KBM-7 (cell line): ENCODE results near the gene KDM1B.

Source experiments
- DNase-seq: peaks from one replicate; pipeline ENCODE4 v3.0.0-alpha.2; 2015
- in situ Hi-C: fragments of 300-500 bp; cut with MboI; formaldehyde crosslinking; loops from 2 replicates; pipeline ENCODE4 v1.14.3; 2020; ENCODE audit warnings: low sequenced_read_pairs, low pct_unique_long_range_greater_than_20kb, mixed read lengths

The KDM1B gene

DNA sequence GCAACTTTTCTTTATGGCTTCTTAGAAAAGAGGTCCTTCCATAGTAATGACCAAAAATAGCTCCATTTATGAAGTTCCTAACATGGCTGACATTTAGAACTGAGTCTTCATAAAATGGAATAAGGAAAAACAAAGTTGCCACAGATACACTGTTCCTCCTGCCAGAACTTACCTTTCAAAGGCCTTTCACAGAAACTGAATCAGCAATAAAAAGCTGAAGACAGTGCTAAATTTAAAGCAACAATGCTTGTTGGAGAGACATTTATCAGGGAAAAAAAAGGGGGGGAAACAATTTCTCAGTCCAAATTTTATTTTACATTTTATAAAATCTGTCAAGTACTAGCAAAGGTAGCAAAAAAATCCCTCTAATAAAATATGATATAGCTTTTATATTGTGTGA is 91.8 kb downstream of the KDM1B start:
- in situ Hi-C loops = no loop called here

DNA sequence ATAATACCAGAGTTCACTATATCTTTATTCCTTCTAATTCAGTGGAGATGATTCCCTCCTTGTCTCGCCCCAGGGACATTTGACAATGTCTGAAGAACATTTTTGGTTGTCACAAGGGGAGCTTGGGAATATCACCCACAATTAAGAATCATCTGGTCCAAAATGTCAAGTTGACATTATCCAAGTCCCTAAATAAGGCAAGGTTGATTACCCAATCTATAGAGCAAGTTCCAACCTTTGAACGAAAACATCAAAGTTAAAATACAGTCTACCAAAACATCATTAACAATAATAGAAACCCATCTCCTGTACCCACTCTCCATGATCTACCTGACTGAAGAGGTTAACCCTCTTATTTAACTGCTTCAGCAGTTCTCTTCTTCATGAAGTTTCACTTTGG is 93.5 kb downstream of the KDM1B start:
- in situ Hi-C loops = no loop called here

More for the DNA sequence above, 91.8 kb downstream of the KDM1B start:
- no peak for DNase-seq

DNA sequence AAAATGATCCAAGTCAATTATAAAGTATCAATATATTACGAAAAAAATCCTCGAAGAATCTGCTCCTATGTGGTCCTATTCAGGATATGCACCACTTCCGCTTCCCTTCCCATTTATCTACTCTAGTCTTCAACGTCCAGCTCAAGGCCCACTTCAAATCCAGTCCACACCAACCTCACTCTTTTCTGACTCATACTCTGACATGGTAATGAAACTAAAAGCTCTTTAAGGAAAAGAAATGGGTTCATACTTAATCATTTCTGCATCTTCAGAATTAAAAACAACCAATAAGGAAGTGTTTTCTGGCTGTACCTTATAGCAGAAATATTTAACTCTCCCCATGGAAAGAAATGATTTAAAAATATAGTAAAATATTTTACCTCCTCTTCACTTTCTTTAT is 94.0 kb downstream of the KDM1B start:
- no peak for DNase-seq
- in situ Hi-C loops = no loop called here

More for the DNA sequence above, 93.5 kb downstream of the KDM1B start:
- no peak for DNase-seq

DNA sequence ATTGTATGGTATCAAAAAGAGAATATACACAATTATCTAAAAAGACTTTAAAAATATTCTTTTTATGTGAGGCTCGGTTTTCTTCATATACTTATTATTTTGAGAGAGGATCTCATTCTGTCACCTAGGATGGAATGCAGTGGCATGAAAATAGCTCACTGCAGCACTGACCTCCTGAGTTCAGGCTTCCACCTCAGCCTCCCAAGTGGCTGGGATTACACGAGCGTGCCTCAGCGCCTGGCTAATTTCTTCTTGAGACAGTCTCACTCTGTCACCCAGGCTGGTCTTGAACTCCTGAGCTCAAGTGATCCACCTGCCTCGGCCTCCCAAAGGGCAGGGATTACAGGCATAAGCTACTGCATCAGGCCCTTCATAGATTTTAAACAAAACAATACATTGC is 98.4 kb downstream of the KDM1B start:
- in situ Hi-C loops = no loop called here
- no peak for DNase-seq

DNA sequence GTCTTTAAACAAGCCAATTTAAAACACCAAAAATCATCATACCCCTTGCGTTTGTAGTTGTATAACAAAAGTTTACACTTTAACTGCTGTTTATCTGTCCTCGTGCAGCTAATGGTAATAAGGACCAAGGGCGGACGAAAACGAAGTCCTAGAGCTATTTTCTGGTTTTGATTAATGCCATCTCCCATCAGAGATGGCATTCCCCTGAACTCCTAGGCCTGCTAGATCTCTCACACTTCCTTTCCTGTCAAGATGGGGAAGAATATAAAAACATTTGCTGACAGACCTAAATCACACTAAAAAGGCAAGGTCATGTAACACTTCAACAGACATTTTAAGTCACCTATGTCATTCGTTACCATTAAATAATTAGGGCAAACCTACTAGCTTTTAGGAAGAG is 99.6 kb downstream of the KDM1B start:
- in situ Hi-C loops = no loop called here
- no peak for DNase-seq

DNA sequence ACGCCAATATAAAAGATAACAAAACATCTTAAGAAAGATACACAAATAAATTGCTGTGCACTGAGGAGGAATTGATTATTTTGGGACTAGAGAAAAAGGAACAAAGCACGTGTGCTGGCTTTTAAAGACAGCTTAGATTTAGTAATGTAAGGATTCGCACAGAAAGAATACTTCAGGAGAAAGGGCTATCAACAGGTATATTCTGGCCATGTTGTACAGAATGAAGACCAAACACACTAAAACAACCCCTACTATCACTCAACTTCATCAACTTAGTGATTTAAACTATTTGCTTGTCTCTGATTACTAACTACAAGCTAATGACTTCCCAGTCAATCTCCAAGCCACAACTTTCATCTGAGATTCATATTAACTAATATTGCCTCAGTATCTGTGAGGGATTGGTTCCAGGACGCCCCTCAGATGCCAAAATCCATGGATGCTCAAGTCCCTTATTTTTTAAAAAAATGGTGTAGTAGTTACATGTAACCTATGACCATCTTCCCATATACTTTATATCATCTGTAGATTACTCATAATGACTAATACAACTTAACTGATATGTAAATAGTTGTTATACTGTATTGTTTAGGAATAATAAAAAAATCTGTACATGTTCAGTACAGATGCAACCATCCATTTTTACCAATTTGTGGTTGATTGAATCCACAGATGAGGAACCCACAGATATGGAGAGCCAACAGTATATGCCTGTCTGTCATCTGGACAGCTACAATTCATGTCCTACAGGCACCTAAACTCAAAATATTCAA is 104.6 kb downstream of the KDM1B start:
- in situ Hi-C loops = no loop called here
- DNase-seq = no peak

DNA sequence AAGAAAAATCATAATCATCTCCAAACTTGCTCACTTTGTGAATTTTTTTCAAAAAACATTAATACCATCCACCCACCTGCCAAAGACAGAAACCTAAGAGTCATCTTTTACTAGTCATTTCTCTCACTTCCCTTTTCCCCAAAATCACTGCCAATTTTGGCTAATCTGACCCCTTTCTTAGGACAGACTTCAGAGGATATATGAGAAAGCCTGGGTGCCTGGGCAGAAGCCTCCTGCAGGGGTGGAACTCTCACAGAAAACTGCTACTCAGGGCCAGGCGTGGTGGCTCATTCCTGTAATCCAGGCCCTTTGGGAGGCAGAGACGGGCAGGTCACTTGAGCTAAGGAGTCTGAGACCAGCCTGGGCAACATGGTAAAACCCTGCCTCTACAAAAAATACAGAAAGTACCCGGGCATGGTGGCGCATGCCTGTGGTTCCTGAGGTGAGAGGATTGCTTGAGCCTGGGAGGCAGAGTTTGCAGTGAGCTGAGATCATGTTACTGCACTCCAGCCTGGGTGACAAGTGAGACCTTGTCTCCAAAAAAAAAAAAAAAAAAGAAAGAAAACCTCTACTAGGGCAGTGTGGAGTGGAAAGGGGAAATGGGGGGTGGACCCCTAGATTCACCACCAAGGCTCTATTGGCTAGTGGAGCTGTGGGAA is 105.4 kb downstream of the KDM1B start:
- in situ Hi-C loops = no loop called here
- peak; percentile 49 for DNase-seq

DNA sequence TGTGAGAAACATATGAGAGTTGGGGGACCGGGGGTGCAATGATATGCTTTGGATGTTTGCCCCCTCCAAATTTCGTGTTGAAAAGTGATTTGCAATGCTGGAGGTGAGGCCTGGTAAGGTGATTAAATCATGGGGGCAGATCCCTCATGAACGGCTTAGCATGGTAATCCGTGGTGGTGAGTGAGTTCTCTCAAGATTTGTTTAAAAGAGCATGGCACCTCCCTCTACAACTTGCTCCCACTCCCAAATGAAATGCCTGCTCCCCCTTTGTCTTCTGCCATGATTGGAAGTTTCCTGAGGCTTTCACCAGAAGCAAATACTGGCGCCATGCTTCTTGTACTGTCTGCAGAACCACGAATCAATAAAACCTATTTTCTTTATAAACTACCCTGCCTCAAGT is 106.7 kb downstream of the KDM1B start:
- DNase-seq = no peak
- in situ Hi-C loops = no loop called here

DNA sequence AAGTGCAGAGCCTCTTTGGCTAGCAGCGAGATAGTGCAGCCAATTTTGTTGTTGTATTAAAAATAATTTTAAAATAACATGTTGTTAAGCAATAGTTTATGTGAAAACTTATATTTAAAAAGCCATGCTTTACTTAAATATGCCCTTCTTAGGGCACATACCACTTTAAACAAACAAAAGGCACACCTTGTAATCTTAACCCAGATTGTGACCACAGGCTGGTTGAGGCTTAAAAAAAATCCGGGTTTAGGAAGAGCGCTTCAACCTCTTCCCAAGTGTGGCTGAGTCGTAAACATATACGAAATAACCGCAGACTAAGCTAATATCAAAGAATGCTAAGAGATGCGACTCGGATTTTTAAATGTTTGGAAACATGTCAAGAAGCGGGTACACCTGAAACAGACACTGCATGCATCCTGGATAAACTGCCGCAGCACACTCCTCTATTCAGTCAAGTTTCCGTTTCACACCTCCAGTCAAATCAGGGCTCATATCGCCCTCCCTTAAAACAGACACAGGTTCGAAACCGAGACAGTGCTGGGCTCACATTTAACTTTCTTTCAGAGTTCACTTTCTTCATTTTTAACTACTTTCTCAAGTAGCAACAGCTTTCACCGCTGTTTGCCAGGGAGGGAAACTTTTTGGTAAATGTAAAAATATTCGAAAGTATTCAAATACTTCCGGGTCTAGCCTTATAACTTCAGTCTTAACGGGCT is 107.6 kb downstream of the KDM1B start:
- DNase-seq = peak; percentile 48

DNA sequence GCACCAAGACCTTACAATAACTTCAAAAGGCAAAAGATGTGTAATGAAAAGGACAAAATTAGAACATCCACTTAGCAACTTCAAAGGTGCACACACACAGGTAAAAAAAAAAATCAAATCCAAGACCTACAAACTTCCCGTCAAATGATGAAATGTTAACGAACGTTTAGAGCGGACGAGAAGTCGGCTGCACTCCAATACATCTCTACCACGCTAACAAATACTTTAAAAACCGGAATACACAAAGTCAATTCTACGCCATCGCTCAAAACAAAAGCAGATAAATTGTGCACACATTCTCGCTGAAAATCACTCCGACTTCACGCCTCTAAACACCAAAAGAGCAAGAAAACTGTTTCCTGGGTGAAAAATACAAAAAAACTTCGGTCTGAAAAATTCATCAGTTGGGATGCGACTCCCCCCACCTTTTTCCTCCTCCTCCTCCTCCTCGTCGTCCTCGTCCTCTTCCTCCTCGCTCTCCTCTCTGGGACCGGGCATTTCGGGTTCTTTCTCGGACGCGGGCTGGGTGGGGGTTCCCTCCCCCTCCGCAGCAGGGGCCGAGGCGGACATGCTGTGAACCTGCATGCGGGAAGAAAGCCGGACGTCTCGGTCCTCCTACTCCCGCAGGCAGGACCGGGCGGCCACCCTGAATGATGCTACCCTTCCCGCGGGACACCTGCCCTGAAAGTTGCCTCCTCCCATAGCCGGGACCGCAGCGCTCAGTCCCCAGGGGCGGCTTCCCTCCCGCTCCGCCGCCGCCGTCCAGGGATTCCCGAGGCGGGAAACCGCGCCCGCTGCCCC is 108.4 kb downstream of the KDM1B start:
- peak; percentile 39 for DNase-seq
- in situ Hi-C loops = no loop called here

More for the DNA sequence above, 107.6 kb downstream of the KDM1B start:
- in situ Hi-C loops = no loop called here

DNA sequence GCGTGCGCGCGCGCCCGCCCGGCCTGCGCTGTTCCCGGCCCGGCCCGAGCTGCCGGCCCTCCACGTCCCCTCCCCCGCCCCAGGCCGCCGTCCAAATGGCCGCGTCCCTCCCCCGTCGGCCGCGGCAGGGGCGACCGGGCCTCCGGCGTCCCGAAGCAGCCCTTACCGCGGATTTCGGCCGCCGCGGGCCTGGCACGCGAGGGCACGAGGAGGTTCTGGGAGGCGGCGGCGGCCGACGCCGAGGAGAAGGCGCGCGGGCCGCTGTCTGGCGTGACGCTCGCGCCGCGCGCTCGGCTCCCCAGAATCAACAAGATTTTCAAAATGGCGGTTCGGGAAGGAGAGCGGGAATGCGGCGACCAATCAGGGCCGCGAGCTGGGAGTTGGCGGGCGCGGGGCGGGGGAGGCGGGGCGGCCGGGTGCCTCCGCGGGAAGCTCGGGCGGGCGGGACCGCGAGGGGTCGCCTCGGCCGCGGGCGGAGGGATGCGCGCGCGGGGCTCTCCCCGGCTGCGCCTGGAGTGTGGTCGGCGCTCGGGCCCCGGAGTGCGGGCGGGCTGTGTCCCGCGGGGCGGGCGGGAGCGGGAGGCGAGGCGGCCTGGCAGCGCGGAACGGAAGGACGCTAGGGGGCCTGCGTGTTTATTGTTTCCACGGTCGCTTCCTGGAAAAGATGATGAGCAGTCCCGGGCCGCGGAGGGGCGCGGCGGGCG is 109.1 kb downstream of the KDM1B start, which contains the start of gene DEK:
TSS of gene DEK (minus strand) at position 312 of the 704 bp plus-strand sequence. CDS start 543 bp downstream, outside the sequence.
- in situ Hi-C loops = no loop called here
- peak; percentile 78 for DNase-seq

DNA sequence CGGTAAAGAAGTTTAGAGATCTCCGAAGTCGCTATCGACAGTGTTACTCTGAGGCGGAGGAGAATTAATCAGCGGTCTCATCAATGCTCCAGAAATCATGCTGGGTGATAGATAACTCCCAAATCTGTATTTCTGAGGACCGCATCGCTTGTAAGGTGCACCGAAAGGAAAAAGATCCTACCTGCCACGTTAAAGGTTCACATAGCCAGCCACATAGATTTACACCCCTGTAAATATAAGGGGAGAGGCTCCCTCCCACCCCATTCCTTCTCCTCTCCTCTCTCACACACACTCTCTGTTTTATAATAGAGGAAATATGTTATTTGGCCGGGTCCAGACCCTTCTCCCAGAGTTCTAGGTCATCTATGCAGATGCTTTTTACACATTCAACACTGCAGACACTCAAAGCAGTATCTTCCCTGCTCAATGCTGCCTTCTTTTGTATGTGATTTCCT is 109.7 kb downstream of the KDM1B start:
- in situ Hi-C loops = no loop called here
- DNase-seq = no peak

DNA sequence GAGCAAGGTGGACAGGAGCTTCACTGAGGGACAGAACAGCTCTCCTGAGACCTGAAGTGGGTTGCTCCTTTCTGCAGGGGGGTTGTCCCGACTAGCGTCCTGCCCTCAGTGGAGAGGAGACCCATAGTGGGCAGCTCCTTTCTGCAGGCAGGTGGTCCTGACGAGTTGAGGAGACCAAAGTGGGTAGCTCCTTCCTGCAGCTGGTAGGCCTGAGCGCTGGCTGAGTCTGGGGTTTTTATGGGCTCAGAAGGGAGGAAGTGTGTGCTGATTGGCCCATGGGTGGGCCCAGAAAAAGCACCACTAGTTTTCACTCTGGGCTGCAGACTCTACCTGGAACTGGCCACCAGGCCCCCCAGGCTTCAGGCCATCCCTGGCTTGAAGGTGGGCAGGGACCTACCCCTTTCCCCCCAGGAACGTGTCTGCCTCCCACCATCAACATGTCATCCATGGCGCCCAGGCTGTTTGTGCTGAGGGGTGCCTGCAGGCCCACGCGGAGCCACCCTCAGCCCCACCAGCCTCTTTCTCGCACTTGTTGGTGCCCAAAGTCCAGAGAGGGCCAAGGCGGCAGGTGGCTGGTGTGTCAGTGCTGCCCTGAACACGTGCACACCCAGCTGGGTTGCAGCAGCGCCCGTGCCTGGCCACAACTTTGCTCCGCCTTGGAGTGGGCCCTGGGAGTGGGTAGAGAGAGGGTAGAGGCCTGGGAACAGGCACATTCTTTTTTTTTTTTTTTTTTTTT is 110.7 kb downstream of the KDM1B start:
- DNase-seq = no peak
- in situ Hi-C loops = no loop called here

DNA sequence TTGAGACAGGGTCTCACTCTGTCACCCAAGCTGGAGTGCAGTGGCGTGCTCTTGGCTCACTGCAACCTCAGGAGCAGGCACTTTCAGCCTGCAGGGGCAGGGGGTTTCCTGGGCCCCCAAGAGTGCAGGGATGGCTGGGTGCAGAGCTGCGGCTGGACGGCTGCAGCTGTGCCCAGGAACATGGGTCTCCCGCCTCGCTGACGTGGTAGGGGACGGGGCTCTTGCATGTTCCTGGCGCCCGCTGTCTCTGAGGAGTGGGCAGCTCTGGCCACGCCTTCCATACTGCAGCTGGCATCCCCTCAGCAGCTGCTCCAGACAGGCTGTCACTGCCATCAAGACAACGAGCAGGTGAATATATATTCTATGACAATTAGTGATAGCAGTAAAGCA is 111.3 kb downstream of the KDM1B start:
- in situ Hi-C loops = no loop called here
- DNase-seq = no peak

DNA sequence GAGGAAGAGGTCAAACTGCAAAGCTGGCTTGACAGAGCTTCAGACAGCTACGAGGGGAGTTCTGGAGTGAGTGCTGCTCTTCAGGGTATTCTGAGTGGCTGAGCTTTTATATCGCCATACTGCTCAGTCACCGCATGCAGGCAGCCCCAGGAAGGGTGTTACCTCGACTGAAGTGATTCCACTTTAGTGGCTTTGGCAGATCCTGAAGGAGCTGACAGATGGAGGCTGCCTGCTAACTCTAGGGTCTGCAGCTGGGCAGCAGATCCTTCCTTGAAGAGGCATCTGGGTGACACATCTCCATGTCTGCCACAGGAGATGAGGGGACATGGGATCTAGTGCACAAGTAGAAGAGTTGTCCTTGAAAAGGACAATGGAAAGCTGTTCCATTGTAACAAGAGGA is 112.8 kb downstream of the KDM1B start:
- in situ Hi-C loops = no loop called here
- DNase-seq = no peak

DNA sequence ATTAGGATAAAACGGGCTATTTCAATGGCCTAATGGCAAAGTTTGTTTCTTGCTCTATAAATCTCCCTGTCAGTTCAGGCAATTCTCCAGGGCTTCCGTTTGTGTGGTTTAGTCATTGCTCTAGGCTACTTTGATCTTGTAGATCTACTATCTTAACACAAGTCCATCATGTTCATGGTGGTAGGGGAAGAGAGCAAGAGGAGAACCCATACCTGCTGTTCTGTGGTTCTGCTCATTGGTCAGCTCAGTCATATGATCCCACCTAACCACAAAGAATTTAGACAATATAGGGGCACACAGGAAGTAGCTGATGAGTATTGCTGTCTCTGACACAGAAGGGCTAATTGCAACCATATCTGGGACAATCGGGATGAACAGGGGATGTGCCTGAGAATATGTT is 114.0 kb downstream of the KDM1B start:
- in situ Hi-C loops = no loop called here
- DNase-seq = peak; percentile 75

DNA sequence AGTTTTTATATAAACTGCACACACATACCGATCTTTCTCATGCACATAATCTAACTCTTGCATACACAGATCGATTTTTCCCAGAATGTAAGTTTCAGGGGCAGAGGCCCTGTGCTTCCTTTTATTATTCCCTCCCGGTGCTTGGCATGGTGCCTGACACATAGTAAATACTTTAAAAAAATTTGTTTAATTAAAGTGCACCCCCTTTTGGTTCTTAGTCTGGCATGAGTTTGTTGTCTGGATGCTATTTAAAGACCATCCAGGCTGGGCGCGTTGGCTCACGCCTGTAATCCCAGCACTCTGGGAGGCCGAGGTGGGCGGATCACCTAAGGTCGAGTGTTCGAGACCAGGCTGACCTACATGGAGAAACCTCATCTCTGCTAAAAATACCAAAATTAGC is 114.5 kb downstream of the KDM1B start:
- in situ Hi-C loops = no loop called here
- no peak for DNase-seq

DNA sequence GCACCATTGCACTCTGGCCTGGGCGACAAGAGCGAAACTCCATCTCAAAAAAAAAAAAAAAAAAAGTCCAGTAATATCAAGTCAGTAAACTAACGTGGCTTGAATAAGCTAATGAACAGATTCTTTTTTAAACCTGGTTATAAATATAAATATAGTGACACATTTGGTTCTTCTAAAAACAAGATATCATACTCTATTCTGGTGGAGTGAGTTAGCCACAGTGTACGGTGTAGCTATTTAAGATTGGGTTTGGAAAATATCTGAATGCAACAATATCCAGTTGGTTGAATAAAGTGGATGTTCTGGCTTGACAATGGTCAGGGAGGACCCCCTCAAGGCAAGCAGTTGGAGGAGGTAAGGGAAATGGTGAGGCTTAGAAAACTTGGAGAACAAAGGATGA is 115.0 kb downstream of the KDM1B start:
- DNase-seq = no peak
- in situ Hi-C loops = no loop called here
